D341Med (cell line): ENCODE results near the gene CIB1.
A peak's percentile ranks its signal among the peaks of the same experiment; 100 is the strongest.
"Not testable (repeated sequence)": the region's sequence is repeated elsewhere in the genome, so short reads cannot be mapped to it uniquely, and the experiment has no call there.

Experiments used
- DNase-seq: peaks from one replicate; pipeline ENCODE4 v3.0.0; 2012; ENCODE audit warnings: low spot score

CIB1 gene

GRCh38 chr15:90233387-90234095 lies at the start of gene CIB1:
TSS of gene CIB1 (minus strand) at chr15:90233941. CDS start at chr15:90233885, 56 bp downstream.
- peak; percentile 99 for DNase-seq

- DNase-seq: not testable (repeated sequence)
Measured at GRCh38 chr15:90281637-90282036, 47.9 kb upstream of the CIB1 start.

- not testable (repeated sequence) for DNase-seq
Measured at GRCh38 chr15:90280743-90281142, 47.0 kb upstream of the CIB1 start.

- not testable (repeated sequence) for DNase-seq
Measured at GRCh38 chr15:90278467-90278866, 44.7 kb upstream of the CIB1 start.

- no peak for DNase-seq
Measured at GRCh38 chr15:90271459-90272166, 37.9 kb upstream of the CIB1 start.

GRCh38 chr15:90270502-90271150 lies 36.9 kb upstream of the CIB1 start:
- DNase-seq: no peak

- DNase-seq: no peak
Measured at GRCh38 chr15:90268415-90268814, 34.7 kb upstream of the CIB1 start.

GRCh38 chr15:90266485-90266884 lies 32.7 kb upstream of the CIB1 start:
- no peak for DNase-seq

GRCh38 chr15:90266061-90266431 lies 32.3 kb upstream of the CIB1 start:
- DNase-seq: peak; percentile 55

GRCh38 chr15:90265271-90266060 lies 31.7 kb upstream of the CIB1 start, which contains the start of gene NGRN:
TSS of gene NGRN (plus strand) at chr15:90265672. CDS start at chr15:90265713, 41 bp downstream.
- peak; percentile 90 for DNase-seq

- DNase-seq: no peak
Measured at GRCh38 chr15:90264671-90265070, 30.9 kb upstream of the CIB1 start.

- DNase-seq: no peak
Measured at GRCh38 chr15:90262426-90262825, 28.7 kb upstream of the CIB1 start.

- DNase-seq: no peak
Measured at GRCh38 chr15:90261811-90262210, 28.1 kb upstream of the CIB1 start.

- DNase-seq: not testable (repeated sequence)
Measured at GRCh38 chr15:90260731-90261130, 27.0 kb upstream of the CIB1 start.

- no peak for DNase-seq
Measured at GRCh38 chr15:90259524-90259923, 25.8 kb upstream of the CIB1 start.

GRCh38 chr15:90257776-90258175 lies 24.0 kb upstream of the CIB1 start:
- no peak for DNase-seq

GRCh38 chr15:90249203-90249863 lies 15.6 kb upstream of the CIB1 start, which contains the start of gene TTLL13:
TSS of gene TTLL13 (plus strand) at chr15:90249556. CDS start at chr15:90250631, 1,075 bp downstream.
- peak; percentile 93 for DNase-seq

- no peak for DNase-seq
Measured at GRCh38 chr15:90248789-90249202, 15.1 kb upstream of the CIB1 start.

- DNase-seq: no peak
Measured at GRCh38 chr15:90243943-90244639, 10.3 kb upstream of the CIB1 start.

- DNase-seq: no peak
Measured at GRCh38 chr15:90241343-90242192, 7.8 kb upstream of the CIB1 start.
